Activated CD4-positive, alpha-beta T cell treated with anti-CD3 and anti-CD28 coated beads, Interleukin-2, Interleukin-4, amounts not matched to agents 100 ng/mL and 50 ng/mL, durations not matched to agents 16 hours and 8 hours (primary cell): ENCODE measurements around the gene KRT71.
"Not testable (repeated sequence)": the region's sequence is repeated elsewhere in the genome, so short reads cannot be mapped to it uniquely, and the experiment has no call there.

Experiments used
- DNase-seq: peaks from one replicate; pipeline ENCODE4 v3.0.0-alpha.2; 2020; ENCODE audit warnings: low spot score

KRT71 gene

GRCh38 chr12:52521568-52522266, 31.2 kb downstream of the KRT71 start:
- DNase-seq: no peak

GRCh38 chr12:52521175-52521567, 31.8 kb downstream of the KRT71 start:
- DNase-seq: no peak

GRCh38 chr12:52519826-52520662, 32.9 kb downstream of the KRT71 start, which contains the start of gene KRT5:
TSS of gene KRT5 (minus strand) at chr12:52520394. CDS start at chr12:52520296, 98 bp downstream.
- no peak for DNase-seq

DNA sequence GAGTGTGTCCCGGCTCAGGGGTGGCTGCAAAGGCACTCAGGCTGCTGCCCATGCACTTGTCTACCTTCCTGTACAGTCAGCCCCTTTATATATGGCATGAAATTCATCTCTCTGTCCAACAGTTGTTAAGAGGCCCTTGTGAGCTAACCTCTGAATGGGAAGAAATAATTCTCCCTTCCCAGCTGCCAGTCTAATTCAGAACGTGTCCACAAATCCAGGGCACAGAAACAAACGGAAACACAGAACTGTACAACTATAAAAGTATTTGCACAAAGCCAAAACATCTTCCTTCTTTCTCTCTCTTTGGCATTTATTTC, 33.6 kb downstream of the KRT71 start:
- DNase-seq: no peak

DNA sequence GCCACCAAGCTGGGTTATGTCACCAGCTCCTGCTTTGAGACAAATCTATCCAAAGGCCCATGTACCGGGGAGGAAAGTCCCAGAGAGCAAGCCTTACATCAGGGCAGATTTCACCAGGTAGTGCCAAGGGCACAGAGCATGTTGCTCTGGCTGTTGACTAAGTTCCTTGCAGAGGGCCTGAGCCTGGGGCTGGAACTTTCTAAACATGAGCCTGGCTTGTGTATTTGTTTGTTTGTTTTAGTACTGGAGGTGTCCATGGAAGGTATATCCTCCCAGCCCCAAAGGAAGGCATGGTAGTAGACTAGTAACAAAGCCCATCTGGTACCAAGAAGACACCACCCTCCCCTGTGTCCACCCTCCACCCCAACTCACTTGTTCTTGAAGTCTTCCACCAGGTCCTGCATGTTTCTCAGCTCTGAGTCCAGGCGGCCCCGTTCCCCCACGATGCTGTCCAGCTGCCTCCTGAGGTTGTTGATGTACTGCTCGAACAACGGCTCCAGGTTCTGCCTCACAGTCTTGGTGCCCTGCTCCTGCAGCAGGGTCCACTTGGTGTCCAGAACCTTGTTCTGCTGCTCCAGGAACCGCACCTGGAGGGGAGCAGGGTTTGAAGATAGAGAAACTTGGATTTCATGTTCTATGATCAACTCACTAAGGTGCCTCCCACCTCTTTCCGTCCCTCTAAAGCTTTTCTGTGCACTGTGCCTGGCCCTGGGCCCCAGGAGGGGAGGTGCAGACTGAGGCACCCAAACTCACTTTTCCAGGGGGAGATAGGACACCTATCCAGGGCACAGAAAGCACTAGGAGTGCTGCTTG, 34.2 kb downstream of the KRT71 start:
- DNase-seq: no peak

- no peak for DNase-seq
Observed at GRCh38 chr12:52517888-52518287, 35.1 kb downstream of the KRT71 start.

DNA sequence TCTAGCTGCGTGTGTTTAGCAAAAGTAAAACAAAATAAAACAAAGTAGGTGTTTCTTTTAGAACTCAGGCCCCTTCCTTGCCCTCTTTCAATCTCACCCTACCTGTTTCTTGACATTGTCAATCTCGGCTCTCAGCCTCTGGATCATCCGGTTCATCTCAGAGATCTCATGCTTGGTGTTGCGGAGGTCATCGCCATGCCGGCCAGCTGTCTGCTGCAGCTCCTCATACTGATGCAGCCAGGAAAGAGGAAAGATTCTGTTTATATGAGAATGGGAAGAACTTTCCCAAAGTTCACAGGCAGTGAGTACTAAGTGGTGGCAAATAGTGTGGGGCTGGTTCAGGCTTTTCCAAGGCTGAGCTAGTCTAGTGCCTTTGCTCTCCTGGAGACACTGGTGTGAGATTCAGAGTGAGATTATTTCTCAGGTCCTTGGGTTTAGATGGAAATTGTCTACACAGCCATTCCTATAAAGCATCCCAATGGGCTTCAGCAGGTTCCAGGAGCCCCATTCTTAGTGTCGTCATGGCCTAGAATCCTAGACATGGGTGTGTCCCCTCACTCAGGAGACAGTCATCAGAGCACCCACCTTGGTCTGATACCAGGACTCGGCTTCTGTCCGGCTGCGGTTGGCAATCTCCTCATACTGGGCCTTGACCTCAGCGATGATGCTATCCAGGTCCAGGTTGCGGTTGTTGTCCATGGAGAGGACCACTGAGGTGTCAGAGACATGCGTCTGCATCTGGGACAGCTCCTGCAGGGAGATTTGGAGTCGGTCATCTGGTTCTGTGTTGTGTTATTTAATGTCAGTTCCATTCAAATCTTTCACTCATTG, 35.7 kb downstream of the KRT71 start:
- no peak for DNase-seq

GRCh38 chr12:52515927-52516831, 36.8 kb downstream of the KRT71 start:
- DNase-seq: no peak

DNA sequence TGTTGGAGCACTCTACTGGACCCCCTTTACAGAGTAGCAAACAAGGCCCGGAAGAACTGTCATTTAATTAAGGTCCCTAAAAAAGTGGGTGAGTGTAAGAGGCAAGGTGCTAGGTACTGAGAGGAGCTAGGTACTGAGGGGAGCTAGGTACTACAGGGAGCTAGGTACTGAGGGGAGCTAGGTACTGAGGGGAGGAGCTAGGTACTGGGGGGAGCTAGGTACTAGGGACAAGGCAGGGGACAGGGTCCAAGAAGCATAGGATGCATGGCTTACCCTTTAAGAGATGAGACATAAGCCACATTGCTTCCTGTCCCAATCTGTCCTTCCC, 37.7 kb downstream of the KRT71 start:
- no peak for DNase-seq

DNA sequence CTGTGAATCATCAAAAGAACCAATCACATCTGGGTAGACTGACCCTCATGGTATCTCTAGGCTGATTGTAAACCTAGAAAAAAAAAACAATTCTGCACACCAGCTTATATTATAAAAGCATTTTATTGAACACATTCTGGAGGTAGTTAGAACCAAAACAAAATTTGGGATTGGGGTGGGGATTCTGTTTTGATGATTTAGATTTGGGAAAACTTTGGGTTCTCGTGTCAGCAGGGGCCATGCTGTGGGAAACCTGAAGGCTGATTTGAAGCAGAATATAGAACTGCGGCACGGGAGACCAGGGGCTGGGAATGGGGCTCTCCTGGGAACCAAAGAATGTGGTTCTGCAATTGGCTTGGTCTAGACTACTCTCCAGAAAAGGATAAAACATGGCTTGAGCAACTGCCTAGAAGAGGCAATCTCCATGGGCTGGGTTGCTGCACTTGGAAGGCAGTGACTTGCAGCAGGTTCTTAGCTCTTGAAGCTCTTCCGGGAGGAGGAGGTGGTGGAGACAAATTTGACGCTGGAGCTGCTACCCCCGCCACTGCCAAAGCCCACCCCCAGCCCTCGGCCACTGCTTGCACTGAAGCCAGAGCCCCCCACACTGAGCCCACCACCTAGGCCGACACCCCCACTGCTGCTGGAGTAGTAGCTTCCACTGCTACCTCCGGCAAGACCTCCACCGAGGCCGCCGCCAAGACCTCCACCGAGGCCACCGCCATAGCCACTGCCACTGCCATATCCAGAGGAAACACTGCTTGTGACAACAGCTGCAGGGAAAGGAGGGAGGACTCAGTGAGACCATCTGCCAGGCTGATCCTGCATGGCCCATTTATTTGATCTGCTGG, 38.2 kb downstream of the KRT71 start:
- DNase-seq: no peak

DNA sequence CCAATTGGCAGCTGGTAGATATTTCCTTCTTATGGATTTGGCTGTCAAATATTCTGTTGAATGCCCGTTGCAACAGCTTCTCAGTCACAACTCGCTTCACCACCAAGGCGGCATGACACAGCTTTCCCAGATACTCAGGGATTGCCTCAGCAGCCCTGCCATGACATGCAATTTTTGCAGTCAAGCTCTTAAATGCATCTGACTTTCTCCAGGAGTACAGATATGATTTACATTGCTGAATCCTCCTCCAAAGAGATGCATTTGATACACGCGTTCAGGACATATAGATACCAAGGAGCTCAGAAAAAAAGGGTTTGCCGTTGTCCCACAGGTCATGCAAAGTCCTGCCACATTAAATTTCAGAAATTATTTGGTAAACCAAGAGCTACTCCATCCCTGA, 39.2 kb downstream of the KRT71 start:
- no peak for DNase-seq

DNA sequence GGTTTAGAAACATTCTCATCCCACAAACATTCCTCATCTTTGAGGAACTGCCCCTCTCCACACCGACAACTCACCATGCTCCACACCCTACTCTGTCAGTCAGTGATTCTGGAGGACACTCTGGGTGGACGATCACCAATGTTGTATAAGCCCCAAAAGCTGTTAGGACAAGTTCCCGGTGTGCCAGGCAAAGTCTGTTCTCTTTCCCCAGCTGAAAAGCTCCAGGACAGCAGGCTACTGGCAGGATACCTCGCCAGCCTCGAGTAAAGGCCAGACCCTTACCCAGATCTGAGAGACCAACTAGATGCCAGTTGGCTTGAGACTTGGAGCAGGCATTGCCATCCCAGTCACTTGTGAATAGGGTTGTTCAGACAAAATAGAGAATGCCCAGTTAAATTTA, 44.7 kb downstream of the KRT71 start:
- no peak for DNase-seq

- DNase-seq: peak; percentile 14
Observed at GRCh38 chr12:52506858-52507715, 45.9 kb downstream of the KRT71 start.

DNA sequence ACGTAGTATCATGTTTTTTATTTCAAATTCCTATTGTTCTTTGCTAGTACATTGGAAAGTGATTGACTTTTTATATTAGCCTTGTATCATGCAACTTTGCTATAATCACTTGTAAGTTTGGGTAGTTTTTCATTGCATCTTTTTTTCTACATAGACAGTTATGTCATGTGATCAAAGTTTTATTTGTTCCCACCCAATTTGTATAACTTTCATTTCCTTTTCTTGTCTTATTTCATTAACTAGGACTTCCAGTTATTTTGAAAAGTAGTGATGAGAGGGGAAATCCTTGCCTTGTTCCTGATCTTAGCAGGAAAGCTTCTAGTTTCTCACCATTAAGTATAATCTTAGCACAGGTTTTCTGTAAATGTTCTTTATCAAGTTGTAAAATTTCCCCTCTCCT, 50.1 kb downstream of the KRT71 start:
- no peak for DNase-seq

DNA sequence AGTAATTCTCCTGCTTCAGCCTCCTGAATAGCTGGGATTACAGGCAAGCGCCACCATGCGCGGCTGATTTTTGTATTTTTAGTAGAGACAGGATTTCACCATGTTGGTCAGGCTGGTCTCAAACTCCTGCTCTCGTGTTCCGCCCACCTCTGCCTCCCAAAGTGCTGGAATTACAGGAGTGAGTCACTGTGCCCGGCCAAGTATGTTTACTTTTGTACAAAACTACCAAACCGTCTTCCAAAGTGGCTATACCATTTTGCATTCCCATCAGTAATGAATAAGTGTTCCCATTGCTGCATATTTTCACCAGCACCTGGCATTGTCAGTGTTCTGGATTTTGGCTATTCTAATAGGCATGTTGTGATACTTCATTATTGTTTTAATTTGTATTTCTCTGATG, 51.5 kb downstream of the KRT71 start:
- DNase-seq: no peak

DNA sequence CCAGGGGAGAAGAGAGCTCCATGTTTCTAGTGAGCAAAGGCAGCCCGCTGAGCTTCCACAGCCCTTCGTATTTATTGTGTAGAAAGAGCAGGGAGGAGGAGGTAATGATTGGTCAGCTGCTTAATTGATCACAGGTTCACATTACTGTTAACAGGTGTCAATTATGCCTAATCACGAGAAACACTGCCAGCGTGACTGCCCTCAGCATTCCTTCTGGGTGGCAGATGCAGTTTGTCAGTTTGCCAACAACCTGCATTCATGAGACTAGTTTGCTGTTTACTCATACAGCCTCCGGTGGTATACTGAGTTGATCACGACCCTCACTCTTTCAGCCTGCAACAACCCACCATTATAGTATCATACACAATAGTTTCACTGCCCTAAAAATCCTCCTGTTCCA, 52.4 kb downstream of the KRT71 start:
- not testable (repeated sequence) for DNase-seq

GRCh38 chr12:52499806-52500560, 53.0 kb downstream of the KRT71 start:
- no peak for DNase-seq

DNA sequence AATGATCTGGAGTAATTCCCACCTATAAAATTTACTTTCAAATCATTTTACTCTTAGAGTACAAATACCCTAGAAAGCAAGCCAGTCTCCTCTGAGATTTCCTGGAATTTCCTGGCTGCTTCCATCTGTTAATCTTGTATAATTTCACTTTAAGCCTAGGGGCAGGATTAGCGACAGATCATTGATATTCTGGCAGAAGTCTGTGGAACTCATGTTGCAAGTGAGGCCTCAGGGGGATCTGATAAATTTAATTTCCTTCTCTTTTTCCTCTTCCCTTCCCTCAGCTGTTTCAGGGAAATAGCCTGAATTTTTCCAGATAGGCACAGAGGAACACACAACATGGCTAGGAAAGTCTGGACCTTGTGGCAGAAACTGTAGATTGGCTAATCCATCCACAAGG, 54.0 kb downstream of the KRT71 start:
- DNase-seq: no peak
